GM19099 (cell line): ENCODE data around the gene BRCA2.

ENCODE experiments used
- POLR2A ChIP-seq: IDR thresholded peaks from 3 replicates; pipeline ENCODE4 v1.6.1; 2011; ENCODE audit warnings: low read depth; ENCODE audit not compliant: insufficient read length; ENCODE audit errors: extremely low read depth

BRCA2 gene

GRCh38 chr13:32323912-32324311, 8.6 kb downstream of the BRCA2 start:
- TF ChIP-seq POLR2A: no peak

- no peak for TF ChIP-seq POLR2A
Observed at GRCh38 chr13:32330441-32330840, 15.1 kb downstream of the BRCA2 start.

- TF ChIP-seq POLR2A: no peak
Observed at GRCh38 chr13:32334671-32335070, 19.4 kb downstream of the BRCA2 start.

GRCh38 chr13:32340914-32341313, 25.6 kb downstream of the BRCA2 start:
- TF ChIP-seq POLR2A: no peak

- no peak for TF ChIP-seq POLR2A
Observed at GRCh38 chr13:32347651-32348050, 32.3 kb downstream of the BRCA2 start.

- TF ChIP-seq POLR2A: no peak
Observed at GRCh38 chr13:32354040-32354439, 38.7 kb downstream of the BRCA2 start.

- no peak for TF ChIP-seq POLR2A
Observed at GRCh38 chr13:32362574-32362973, 47.3 kb downstream of the BRCA2 start.

- TF ChIP-seq POLR2A: no peak
Observed at GRCh38 chr13:32370805-32371204, 55.5 kb downstream of the BRCA2 start.

GRCh38 chr13:32376642-32377415, 61.5 kb downstream of the BRCA2 start:
- TF ChIP-seq POLR2A: no peak

- TF ChIP-seq POLR2A: no peak
Observed at GRCh38 chr13:32378012-32378411, 62.7 kb downstream of the BRCA2 start.

GRCh38 chr13:32381539-32381938, 66.2 kb downstream of the BRCA2 start:
- no peak for TF ChIP-seq POLR2A

- TF ChIP-seq POLR2A: no peak
Observed at GRCh38 chr13:32383836-32384618, 68.7 kb downstream of the BRCA2 start.

- TF ChIP-seq POLR2A: no peak
Observed at GRCh38 chr13:32384702-32385101, 69.4 kb downstream of the BRCA2 start.

GRCh38 chr13:32385410-32385809, 70.1 kb downstream of the BRCA2 start:
- no peak for TF ChIP-seq POLR2A

GRCh38 chr13:32390048-32390447, 74.7 kb downstream of the BRCA2 start:
- TF ChIP-seq POLR2A: no peak

- TF ChIP-seq POLR2A: no peak
Observed at GRCh38 chr13:32390484-32390883, 75.2 kb downstream of the BRCA2 start.

- no peak for TF ChIP-seq POLR2A
Observed at GRCh38 chr13:32391101-32391619, 75.9 kb downstream of the BRCA2 start.

GRCh38 chr13:32403108-32403507, 87.8 kb downstream of the BRCA2 start:
- TF ChIP-seq POLR2A: no peak
